ENCODE data around the gene RNF26. TPM values are rescaled to one million over a fixed set of nuclear protein-coding genes. Genes with fewer than 3 reads are reported as not detected.

Gene RNF26
- 21.7 and 39.4 TPM in 2 replicates for total RNA-seq

DNA sequence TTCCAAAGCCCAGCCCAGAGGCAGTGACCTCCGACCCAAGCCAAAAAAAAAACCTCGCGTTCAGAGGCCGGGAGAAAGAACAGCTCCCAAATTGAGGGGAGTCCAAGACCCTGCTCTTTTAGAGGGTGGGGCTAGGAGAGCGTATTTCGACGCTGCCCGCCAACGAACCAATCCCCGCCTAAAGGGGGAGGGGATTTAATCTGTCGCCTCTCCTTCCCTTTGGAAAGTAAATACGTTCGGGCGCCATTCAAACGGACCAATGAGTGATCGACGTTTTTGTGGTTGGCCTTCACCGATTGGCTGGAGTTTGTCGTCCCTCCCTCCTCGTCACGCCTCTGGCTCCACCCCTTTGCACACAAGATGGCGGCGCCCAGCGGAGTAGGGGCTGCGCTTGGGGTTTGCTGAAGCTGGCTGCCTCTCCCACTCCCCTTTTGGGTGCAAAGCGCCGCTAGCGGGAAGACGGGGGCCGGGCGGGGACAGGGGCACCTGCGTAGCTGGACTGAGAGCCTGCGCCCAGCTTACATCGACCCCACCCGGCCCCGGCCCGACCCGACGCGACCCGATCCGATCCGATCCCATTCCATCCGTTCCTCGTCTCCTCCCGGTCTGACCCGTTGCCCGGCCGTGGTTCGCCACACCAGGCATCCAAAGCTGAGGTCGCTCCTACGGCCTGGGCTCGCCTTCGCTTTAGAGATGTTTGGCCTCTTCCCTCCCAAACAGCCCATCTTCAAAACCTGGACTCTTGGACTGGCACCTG is at the start of gene RNF26:
TSS of gene RNF26 (plus strand) at position 354 of the 757 bp plus-strand sequence. CDS start 596 bp downstream, outside the sequence.

DNA sequence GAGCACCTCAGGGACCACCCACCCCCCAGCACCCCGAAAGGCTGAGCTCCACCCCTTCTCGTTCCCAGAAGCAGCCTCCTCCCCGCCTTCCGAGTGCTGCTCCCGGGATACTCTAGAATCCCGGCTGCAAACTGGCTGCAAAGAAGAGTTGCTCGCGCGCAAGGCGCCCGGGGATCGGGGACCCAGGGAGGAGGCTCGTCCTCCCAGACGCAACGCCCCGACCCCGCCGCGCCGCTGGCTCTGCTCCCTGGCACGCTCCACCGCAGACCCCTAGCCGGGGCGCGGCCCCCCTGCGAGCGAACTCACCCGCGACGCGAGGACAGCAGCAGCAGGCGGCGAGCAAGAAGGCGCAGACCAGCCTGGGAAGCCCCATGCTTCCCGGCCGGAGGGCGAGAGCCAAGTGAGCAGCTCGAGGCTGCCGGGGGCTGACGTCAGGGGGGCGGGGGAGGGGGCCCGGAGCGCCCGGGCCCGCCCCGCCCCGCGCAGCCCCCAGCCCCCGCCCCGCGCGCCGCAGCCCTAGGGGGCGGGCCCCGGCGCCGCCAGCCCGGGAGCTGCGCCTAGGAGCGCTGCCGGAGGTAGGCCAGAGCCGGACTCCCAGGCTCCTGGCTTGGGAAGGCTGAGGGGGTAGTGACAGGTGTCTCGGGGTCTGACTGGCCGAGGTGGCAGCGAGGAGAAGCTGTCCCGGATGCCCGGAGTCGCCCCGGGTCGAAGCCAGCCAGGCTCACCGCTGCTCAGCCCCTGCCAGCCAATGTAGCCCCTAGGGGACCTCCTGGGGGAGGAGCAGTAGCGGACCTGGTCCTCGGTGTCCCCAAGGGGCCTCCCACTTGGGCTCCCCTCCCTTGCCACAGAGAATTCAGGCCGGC is 17.4 kb upstream of the RNF26 start, which contains the start of gene MCAM:
TSS of gene MCAM (minus strand) at position 402 of the 863 bp plus-strand sequence. CDS start at position 373, 29 bp downstream.

DNA sequence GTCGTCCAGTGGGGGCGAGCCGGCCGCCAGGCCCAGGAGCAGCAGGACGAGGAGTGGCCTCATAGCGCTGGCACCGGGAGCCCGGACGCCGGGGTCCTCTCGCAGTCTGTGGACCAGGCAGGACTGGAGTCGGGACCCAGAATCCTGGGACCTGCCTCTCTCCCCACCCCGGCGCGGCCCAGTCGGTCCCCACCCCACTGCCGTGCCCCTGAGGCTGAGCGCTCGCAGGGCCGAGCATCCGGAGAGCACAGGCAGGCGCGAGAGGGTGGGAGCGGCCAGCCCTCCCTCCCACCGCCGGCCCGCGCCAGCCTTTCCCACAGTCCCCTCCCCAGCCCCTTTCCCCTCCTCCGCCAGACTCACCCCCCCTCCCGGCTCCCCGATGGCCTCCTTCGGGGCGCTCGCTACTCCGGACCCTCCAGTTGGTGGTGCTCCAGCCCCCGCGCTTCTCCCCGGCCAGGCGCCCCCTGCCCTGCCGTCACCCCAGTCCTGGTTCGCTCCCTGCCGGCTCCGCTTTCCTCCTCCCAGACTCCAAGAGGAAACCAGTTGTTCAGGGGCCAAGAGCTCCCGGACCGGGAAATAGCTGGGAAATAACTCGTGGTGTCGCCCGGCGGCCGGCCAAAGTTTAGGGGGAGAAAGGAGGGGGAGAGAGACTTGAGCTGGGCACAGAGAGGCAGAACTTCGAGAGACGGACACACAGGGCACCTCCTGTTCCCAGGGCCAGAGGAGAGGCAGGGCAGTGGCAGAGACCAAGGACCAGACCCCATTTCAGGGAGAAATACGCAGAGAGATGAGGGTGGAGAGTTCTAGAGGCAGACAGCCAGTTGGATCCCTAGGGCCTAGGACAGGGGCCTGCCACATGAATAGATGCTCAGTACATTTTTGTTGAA is 6.3 kb downstream of the RNF26 start, which contains the start of gene C1QTNF5:
TSS of gene C1QTNF5 (minus strand) at position 549 of the 887 bp plus-strand sequence. CDS start at position 63, 486 bp downstream.

DNA sequence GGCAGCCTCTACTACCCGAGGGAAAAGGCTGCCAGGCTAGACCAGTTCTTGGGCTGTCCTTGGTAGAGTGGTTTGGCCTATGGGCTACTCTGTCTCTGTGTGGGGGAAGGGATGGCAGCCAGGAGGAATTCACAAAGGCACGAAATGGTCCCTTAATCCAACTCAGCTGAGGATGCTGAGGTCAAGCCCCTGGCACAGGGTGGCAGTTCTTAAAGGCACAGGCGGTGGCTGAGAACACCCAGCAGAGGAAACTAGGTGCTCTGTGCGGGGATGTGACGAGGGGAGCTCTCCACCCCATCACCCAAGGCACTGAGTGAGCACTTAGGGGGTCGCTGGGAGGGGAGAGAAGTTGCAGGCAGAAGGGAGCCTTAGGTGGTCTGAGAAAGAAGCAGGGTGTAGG is 12.3 kb downstream of the RNF26 start, which contains the start of gene MFRP:
TSS of gene MFRP (minus strand) at position 101 of the 400 bp plus-strand sequence. CDS start 192 bp downstream, outside the sequence.

GRCh38 chr11:119381181-119381988 is 47.1 kb downstream of the RNF26 start, which contains the start of gene USP2:
Gene USP2, minus strand, starts transcription at chr11:119381690. Its CDS starts 8,210 bp downstream, at chr11:119373480.

Other genes starting within 250 kb of the RNF26 start
- 38.8 and 62.1 TPM in 2 replicates for gene HMBS, start 249.6 kb upstream of the RNF26 start, total RNA-seq
- gene DPAGT1, start 232.7 kb upstream of the RNF26 start, total RNA-seq: 31.8 and 41.1 TPM in 2 replicates
- gene C2CD2L, start 227.2 kb upstream of the RNF26 start, total RNA-seq: 5.8 and 8.6 TPM in 2 replicates
- gene HINFP, start 212.9 kb upstream of the RNF26 start, total RNA-seq: 10.9 and 32.2 TPM in 2 replicates
- 0.49 and 1.1 TPM in 2 replicates for gene ABCG4, start 185.5 kb upstream of the RNF26 start, total RNA-seq
- gene NLRX1, start 165.8 kb upstream of the RNF26 start, total RNA-seq: 19.1 and 25.4 TPM in 2 replicates
- 0.25 TPM in 1 of 2 replicates, not detected in the other for gene NHERF4, start 149.1 kb upstream of the RNF26 start, total RNA-seq
- 11.9 and 14.0 TPM in 2 replicates for gene CBL, start 128.2 kb upstream of the RNF26 start, total RNA-seq
- gene MCAM, start 17.4 kb upstream of the RNF26 start, total RNA-seq: 304 and 613 TPM in 2 replicates
- 1.6 and 8.5 TPM in 2 replicates for gene C1QTNF5, start 6.4 kb downstream of the RNF26 start, total RNA-seq
- gene MFRP, start 12.2 kb downstream of the RNF26 start, total RNA-seq: not detected in 2 replicates
- gene USP2, start 47.2 kb downstream of the RNF26 start, total RNA-seq: 1.1 and 11.3 TPM in 2 replicates
- gene THY1, start 88.6 kb downstream of the RNF26 start, total RNA-seq: 144 and 380 TPM in 2 replicates

All from mesangial cell (primary cell).